Retinal pigment epithelial cell (primary cell): ENCODE data around the gene MAML3.

Experiments
- DNase-seq: peaks from one replicate; pipeline ENCODE4 v3.0.0-alpha.2; 2010; ENCODE audit warnings: low read depth
- H3K4me3 ChIP-seq: 2 replicates; pipeline ENCODE4 v1.5.1; 2011; ENCODE audit warnings: mild to moderate bottlenecking, low read length, control low read depth, moderate library complexity
- TF ChIP-seq, protein P1 (sequence below): conservative IDR thresholded peaks from 2 replicates; pipeline ENCODE4 v1.5.1; 2011; ENCODE audit warnings: low read depth, low read length, control low read depth, inconsistent platforms

Gene MAML3

DNA sequence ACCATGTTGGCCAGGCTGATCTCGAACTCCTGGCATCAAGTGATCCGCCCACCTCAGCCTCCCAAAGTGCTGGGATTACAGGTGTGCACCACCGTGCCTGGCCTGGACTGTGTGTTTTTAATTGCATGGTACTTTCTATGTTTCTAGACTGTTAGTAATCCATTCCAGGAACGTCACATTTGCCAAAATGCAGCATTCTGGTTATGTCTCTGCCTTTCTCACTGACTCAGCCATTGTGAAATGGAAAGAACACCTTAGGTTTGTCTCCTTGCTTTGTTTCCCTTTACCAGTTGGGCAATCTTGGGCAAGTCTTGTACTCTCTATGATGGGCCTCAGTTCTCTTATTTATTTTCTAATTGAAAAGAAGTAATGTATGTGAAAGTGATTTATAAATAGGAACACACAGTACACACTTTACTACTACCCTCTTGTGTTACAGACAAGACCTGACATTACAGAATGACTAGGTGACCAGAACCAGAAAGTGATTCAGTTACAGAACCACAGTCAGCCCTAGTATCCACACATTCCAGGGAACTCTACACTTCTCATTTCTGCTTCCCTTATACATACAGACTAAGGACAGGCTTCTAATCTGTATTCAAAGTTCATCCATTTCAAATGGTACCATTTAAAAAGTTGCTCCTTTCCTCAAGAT, 301.2 kb downstream of the MAML3 start:
- DNase-seq = no peak

DNA sequence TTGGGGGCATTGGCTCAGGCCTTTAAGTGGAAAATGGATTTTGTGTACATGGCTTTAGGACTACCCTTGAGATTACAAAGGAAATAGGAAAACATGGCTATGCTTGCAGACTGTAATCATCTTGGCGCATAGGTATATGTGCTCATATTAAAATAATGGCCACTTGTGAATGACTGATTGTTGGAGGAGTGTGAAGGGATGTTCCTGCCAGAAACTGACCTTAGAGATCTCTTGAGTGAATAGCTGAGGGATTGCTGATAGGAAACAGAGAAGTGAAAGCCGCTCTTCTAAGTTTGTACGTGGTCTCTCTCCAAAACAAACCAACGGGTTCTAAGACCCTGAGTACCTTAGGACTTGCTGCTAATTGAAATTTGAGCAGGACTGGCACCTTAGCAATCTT, 302.3 kb downstream of the MAML3 start:
- H3K4me3 ChIP-seq = no peak overlapping the region
- TF ChIP-seq, protein P1, sequence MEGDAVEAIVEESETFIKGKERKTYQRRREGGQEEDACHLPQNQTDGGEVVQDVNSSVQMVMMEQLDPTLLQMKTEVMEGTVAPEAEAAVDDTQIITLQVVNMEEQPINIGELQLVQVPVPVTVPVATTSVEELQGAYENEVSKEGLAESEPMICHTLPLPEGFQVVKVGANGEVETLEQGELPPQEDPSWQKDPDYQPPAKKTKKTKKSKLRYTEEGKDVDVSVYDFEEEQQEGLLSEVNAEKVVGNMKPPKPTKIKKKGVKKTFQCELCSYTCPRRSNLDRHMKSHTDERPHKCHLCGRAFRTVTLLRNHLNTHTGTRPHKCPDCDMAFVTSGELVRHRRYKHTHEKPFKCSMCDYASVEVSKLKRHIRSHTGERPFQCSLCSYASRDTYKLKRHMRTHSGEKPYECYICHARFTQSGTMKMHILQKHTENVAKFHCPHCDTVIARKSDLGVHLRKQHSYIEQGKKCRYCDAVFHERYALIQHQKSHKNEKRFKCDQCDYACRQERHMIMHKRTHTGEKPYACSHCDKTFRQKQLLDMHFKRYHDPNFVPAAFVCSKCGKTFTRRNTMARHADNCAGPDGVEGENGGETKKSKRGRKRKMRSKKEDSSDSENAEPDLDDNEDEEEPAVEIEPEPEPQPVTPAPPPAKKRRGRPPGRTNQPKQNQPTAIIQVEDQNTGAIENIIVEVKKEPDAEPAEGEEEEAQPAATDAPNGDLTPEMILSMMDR = no peak
- no peak for DNase-seq

More for the DNA sequence above, 301.2 kb downstream of the MAML3 start:
- H3K4me3 ChIP-seq = no peak overlapping the region
- TF ChIP-seq, protein P1 = no peak

DNA sequence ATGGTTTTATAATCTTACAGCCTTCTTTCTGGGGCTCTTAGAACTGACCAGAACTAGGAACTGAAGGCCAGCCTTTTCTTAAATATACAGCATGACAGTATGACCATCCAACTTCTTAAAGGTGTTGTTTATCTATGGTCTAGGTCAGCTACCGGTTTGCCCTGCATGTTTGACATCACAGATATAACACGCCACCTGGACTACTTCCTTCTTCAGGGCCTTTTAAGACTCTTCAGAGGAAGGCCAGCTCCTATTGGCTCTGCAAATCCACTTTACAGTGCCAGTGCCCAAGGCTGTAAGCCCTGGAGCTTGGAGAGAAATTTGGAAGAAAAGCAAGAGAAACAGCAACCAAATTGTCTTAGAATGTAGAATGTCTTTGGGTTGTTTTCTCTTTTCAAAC, 302.9 kb downstream of the MAML3 start:
- TF ChIP-seq, protein P1 = no peak
- DNase-seq = no peak
- no peak overlapping the region for H3K4me3 ChIP-seq

DNA sequence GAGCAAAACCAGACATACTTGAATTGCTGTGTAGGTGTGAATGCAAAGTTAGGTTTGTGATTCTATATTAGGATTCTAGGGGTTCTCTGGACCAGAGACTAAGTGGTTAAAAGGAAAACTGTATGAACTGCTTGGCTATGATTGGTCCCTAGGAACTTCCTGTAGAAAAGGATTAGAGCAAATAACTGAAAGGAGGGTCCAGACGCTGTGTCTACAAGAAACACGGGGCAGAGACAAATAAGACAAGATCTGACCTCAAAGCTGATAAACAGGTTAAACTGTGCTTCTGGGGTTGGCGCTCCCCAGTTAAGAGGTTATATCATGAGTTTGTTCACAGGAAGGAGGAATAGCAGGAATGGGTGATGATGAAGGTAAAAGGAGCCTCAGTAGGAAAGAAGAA, 304.8 kb downstream of the MAML3 start:
- DNase-seq = no peak
- peak overlapping the region; percentile 18 for H3K4me3 ChIP-seq
- TF ChIP-seq, protein P1 = no peak

DNA sequence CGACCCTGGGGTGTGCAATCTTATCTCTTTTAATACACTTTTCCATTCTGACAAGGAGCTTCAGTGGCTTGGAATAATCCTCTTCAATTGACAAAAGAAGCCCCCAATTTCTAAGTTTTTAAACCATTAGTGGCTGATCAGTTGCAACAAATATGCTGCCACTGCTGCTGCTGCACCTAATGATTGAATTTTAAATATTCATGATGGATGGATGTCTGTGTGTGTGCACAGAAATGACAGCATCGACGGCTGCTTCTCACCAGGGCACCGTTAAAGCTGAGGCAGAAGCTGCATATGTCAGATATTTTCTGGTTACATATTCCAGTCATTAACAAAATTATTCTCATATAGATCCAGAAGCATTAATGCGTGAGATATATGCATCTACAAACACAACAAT, 306.0 kb downstream of the MAML3 start:
- TF ChIP-seq, protein P1 = no peak
- DNase-seq = no peak
- H3K4me3 ChIP-seq = no peak overlapping the region

DNA sequence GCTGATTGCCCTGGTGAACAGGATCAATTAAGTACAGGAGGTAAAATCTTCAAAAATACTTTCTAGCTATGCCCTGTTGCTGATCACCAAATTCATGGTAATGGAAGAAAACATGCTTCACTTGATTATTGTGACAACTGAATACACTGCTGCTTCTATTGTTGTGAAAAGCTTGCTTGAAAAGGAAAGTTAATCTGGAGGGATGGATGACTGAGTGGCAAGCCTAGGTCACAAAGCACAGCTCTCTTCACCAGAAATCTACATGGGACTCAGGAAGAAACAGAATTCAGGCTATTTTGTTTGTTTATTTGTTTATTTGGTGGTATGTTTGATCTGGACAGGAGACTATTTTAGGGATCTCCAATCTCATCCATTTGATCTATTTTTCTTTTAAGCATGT, 306.4 kb downstream of the MAML3 start:
- no peak overlapping the region for H3K4me3 ChIP-seq
- TF ChIP-seq, protein P1 = no peak
- DNase-seq = no peak

DNA sequence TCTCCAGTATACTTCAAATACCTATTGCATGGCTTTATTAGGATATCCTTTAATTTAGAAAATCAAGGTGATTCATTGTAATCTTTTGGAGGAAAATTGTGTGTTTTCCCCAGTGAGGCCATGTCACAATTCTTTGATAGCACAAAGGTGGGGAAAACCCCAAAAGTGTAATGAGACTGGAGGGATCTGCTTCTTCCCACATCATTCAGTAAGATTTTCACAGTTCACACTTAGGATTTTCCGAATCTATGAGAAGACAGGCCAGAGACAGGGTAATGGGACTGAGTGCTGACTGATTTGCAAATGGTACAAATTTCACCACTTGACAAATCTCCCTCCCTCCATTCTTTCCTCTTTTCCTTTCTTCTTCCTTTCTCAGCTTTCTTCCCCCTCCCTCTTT, 307.2 kb downstream of the MAML3 start:
- TF ChIP-seq, protein P1 = no peak
- no peak for DNase-seq
- H3K4me3 ChIP-seq = no peak overlapping the region
